ACC112 (cell line): ENCODE results near the gene RHEB.
A peak's percentile ranks its signal among the peaks of the same experiment; 100 is the strongest.

Source experiments
- H2AFZ ChIP-seq: fragments of 200-600 bp; sonication (generic); one replicate; pipeline ENCODE4 v1.6.0; 2017; ENCODE audit warnings: antibody characterized with exemption, low read length; ENCODE audit not compliant: unreplicated experiment
- H3K27ac ChIP-seq: fragments of 200-600 bp; sonication (generic); 2 replicates; pipeline ENCODE4 v1.5.1; 2014; ENCODE audit warnings: low read depth, mild to moderate bottlenecking, antibody characterized with exemption, low read length, moderate library complexity
- H3K27me3 ChIP-seq: fragments of 200-600 bp; sonication (generic); 2 replicates; pipeline ENCODE4 v1.6.1; 2014; ENCODE audit warnings: mild to moderate bottlenecking, antibody characterized with exemption, low read length, moderate library complexity, mixed read lengths; ENCODE audit not compliant: insufficient read depth
- H3K36me3 ChIP-seq: fragments of 200-600 bp; sonication (generic); 2 replicates; pipeline ENCODE4 v1.6.1; 2016; ENCODE audit warnings: mild to moderate bottlenecking, antibody characterized with exemption, low read length, moderate library complexity, mixed read lengths; ENCODE audit not compliant: insufficient read depth
- H3K4me1 ChIP-seq: fragments of 200-600 bp; sonication (generic); one replicate; pipeline ENCODE4 v1.6.1; 2016; ENCODE audit warnings: low read length, mixed read lengths; ENCODE audit not compliant: insufficient read depth, unreplicated experiment, control insufficient read depth
- H3K4me3 ChIP-seq: fragments of 200-600 bp; sonication (generic); 2 replicates; pipeline ENCODE4 v1.5.1; 2014; ENCODE audit warnings: mild to moderate bottlenecking, low read depth, low read length
- H3K79me2 ChIP-seq: fragments of 200-600 bp; sonication (generic); one replicate; pipeline ENCODE4 v1.6.0; 2016; ENCODE audit warnings: low read length; ENCODE audit not compliant: control insufficient read depth, unreplicated experiment, insufficient read depth

The RHEB gene

GRCh38 chr7:151431768-151432311 lies 87.9 kb downstream of the RHEB start:
- Histone ChIP-seq H3K27me3 (no peaks in the 10 kb centered on the region), H3K79me2 (no peaks in the 10 kb centered on the region), H2AFZ (no peak overlapping the region), H3K4me1 (peaks cover 13% of the 10 kb centered on the region), H3K27ac (no peak overlapping the region), H3K36me3 (no peaks in the 10 kb centered on the region), H3K4me3 (no peak overlapping the region)

GRCh38 chr7:151431281-151431767 lies 88.4 kb downstream of the RHEB start:
- Histone ChIP-seq H3K27ac (no peak overlapping the region), H2AFZ (no peak overlapping the region), H3K27me3 (no peaks in the 10 kb centered on the region), H3K36me3 (no peaks in the 10 kb centered on the region), H3K79me2 (no peaks in the 10 kb centered on the region), H3K4me1 (peaks cover 17% of the 10 kb centered on the region), H3K4me3 (no peak overlapping the region)

- Histone ChIP-seq H2AFZ (no peak overlapping the region), H3K4me3 (no peak overlapping the region), H3K27me3 (no peaks in the 10 kb centered on the region), H3K4me1 (peaks cover 23% of the 10 kb centered on the region), H3K79me2 (no peaks in the 10 kb centered on the region), H3K27ac (no peak overlapping the region), H3K36me3 (no peaks in the 10 kb centered on the region)
Observed at GRCh38 chr7:151430391-151431205, 89.1 kb downstream of the RHEB start.

- Histone ChIP-seq H3K27me3 (no peaks in the 10 kb centered on the region), H2AFZ (no peak overlapping the region), H3K4me3 (no peak overlapping the region), H3K79me2 (no peaks in the 10 kb centered on the region), H3K36me3 (no peaks in the 10 kb centered on the region), H3K27ac (no peak overlapping the region), H3K4me1 (peaks cover 27% of the 10 kb centered on the region)
Observed at GRCh38 chr7:151429560-151430331, 89.9 kb downstream of the RHEB start.

- no peak overlapping the region for H2AFZ ChIP-seq
- H3K27ac ChIP-seq: no peak overlapping the region
- H3K27me3 ChIP-seq: no peaks in the 10 kb centered on the region
- no peak overlapping the region for H3K4me3 ChIP-seq
- H3K36me3 ChIP-seq: no peaks in the 10 kb centered on the region
- H3K79me2 ChIP-seq: no peaks in the 10 kb centered on the region
- H3K4me1 ChIP-seq: peaks cover 27% of the 10 kb centered on the region
Observed at GRCh38 chr7:151429237-151429559, 90.5 kb downstream of the RHEB start.

GRCh38 chr7:151428378-151429236 lies 91.1 kb downstream of the RHEB start:
- Histone ChIP-seq H3K36me3 (no peaks in the 10 kb centered on the region), H2AFZ (no peak overlapping the region), H3K4me3 (no peak overlapping the region), H3K4me1 (peaks cover 27% of the 10 kb centered on the region), H3K79me2 (no peaks in the 10 kb centered on the region), H3K27ac (0 out of 2 replicates have a peak overlapping the region, but pooled peaks have one; percentile 21), H3K27me3 (no peaks in the 10 kb centered on the region)

GRCh38 chr7:151427705-151428377 lies 91.9 kb downstream of the RHEB start:
- no peaks in the 10 kb centered on the region for H3K36me3 ChIP-seq
- H3K4me3 ChIP-seq: no peak overlapping the region
- no peak overlapping the region for H2AFZ ChIP-seq
- H3K79me2 ChIP-seq: no peaks in the 10 kb centered on the region
- H3K4me1 ChIP-seq: peaks cover 27% of the 10 kb centered on the region
- no peaks in the 10 kb centered on the region for H3K27me3 ChIP-seq
- 0 out of 2 replicates have a peak overlapping the region, but pooled peaks have one; percentile 21 for H3K27ac ChIP-seq

GRCh38 chr7:151426904-151427704 lies 92.6 kb downstream of the RHEB start:
- Histone ChIP-seq H3K27me3 (peaks cover 6% of the 10 kb centered on the region; the same call in 1 of the 2 replicates), H3K79me2 (no peaks in the 10 kb centered on the region), H3K36me3 (no peaks in the 10 kb centered on the region), H2AFZ (no peak overlapping the region), H3K4me1 (peaks cover 27% of the 10 kb centered on the region), H3K27ac (peak overlapping the region; percentile 85), H3K4me3 (no peak overlapping the region)

- H3K36me3 ChIP-seq: no peaks in the 10 kb centered on the region
- peaks cover 9% of the 10 kb centered on the region; the same call in 1 of the 2 replicates for H3K27me3 ChIP-seq
- H3K27ac ChIP-seq: peak overlapping the region; percentile 85
- peaks cover 27% of the 10 kb centered on the region for H3K4me1 ChIP-seq
- peak overlapping the region; percentile 45 for H3K4me3 ChIP-seq
- H2AFZ ChIP-seq: no peak overlapping the region
- H3K79me2 ChIP-seq: no peaks in the 10 kb centered on the region
Observed at GRCh38 chr7:151426441-151426903, 93.2 kb downstream of the RHEB start.
